Activated CD8-positive, alpha-beta memory T cell treated with anti-CD3 and anti-CD28 coated beads, Interleukin-2, amount 50 U/mL, for 1 hour (primary cell): ENCODE results near the gene YBX2.
"Not testable (repeated sequence)": the region's sequence is repeated elsewhere in the genome, so short reads cannot be mapped to it uniquely, and the experiment has no call there.

Experiments
- DNase-seq: peaks from one replicate; pipeline ENCODE4 v3.0.0-alpha.2; 2020; ENCODE audit errors: extremely low read depth

YBX2 gene

DNA sequence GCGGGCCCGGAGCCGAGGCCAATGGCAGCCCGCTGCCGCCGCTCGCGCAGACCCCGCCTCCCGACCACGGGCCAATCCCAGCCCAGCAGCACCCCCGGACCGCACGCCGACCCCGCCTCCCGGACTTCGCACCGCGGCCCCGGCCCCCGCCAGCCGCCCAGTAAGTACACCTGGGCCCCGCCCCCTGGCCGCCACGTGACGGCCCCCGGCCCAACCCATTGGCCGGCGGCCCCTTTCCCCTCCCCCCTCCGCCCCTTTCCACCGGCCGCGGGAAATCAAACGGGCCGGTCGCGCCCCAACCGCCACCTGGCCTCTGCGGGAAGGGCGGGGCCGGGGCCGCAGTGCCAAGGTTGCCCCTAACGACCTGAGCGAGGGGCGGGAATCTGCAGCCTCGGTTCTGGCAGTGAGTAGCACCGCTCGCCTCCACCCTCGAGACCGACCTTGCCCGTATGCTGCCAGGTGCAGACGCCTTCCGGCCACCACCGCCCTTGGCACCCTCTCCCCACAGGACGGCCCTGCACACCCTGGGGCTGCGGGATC is at the start of gene YBX2:
YBX2 (minus strand) TSS at position 26 of the 540 bp plus-strand sequence. CDS start 139 bp downstream, outside the sequence.
- DNase-seq: no peak

DNA sequence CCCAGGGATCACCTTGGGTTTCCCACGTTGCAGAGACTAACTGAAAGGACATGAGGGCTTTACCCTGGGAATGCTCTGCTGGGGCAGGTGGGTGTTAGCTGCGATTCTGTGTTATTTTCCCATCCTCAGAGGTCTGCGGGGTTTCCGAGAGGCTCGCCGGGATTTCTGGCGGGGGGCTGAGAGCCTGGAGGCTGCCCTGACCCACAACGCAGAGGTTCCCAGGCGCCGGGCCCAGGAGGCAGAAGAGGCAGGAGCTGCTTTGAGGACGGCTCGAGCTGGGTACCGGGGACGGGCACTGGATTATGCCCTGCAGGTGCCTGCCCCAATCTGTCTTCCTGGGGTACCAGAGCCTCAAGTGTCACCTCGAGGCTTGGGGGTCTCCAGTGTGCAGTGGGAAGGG is 48.8 kb upstream of the YBX2 start:
- no peak for DNase-seq

GRCh38 chr17:7341842-7342241 is 47.4 kb upstream of the YBX2 start:
- DNase-seq: no peak

- DNase-seq: no peak
Observed at GRCh38 chr17:7340179-7340578, 45.7 kb upstream of the YBX2 start.

GRCh38 chr17:7337600-7337999 is 43.2 kb upstream of the YBX2 start:
- DNase-seq: not testable (repeated sequence)

- no peak for DNase-seq
Observed at GRCh38 chr17:7336240-7337175, 42.1 kb upstream of the YBX2 start, which contains the start of gene ACAP1. Gene ACAP1 (plus strand): TSS chr17:7336529. CDS start chr17:7336735, 206 bp downstream.

DNA sequence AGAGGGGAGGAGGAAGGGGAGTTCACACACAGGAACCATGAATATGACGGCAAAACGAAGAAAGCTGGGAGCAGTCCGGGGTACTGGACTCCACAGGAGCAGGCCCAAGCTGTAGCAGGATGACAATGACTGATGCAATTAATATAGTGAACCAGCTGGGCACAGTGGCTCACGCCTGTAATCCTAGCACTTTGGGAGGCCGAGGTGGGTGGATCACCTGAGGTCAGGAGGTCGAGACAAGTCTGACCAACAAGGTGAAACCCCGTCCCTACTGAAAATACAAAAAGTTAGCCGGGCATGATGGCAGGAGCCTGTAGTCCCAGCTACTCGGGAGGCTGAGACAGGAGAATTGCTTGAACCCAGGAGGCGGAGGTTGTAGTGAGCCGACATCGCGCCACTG is 41.3 kb upstream of the YBX2 start:
- not testable (repeated sequence) for DNase-seq

DNA sequence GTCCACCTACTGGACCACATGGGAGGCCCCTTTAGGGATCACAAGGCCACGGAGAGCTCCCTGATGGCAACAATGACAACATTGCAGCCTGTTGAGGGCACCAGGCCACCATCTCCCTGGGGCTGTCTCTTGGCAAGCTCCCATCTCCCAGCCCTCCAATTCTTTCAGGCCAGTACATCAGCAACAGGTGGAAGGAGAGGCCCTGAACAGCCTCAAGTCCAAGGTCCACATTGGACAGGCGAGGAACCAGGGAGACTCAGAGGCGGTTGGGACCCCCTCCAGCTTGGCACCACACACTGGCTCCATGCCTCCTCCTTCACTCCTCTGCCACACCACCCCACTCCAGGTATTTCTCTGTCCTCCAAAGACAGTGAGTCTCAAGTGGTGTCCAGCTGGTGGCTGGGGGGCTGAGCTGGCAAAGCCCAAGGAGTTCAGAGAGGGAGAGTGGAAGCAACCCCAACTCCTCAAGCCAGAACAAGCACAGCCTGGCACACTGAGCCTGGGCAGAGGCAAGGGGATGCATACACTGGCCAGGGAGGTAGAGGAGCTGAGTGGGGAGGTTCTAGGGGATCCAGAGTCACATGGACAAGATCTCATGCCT is 40.6 kb upstream of the YBX2 start:
- DNase-seq: no peak

DNA sequence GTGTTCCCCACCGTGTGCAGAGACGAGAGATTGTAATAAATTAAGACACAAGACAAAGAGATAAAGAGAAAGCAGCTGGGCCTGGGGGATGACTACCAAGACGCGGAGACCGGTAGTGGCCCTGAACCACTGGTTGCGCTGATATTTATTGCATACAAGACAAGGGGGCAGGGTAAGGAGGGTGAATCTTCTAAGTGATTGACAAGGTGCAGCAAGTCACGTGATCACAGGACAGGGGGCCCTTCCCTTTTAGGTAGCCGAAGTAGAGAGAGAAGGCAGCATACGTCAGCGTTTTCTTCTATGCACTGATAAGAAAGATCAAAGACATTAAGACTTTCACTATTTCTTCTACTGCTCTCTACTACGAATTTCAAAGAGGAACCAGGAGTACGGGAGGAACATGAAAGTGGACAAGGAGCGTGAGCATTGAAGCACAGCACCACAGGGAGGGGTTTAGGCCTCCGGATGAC is 38.2 kb upstream of the YBX2 start:
- DNase-seq: not testable (repeated sequence)

DNA sequence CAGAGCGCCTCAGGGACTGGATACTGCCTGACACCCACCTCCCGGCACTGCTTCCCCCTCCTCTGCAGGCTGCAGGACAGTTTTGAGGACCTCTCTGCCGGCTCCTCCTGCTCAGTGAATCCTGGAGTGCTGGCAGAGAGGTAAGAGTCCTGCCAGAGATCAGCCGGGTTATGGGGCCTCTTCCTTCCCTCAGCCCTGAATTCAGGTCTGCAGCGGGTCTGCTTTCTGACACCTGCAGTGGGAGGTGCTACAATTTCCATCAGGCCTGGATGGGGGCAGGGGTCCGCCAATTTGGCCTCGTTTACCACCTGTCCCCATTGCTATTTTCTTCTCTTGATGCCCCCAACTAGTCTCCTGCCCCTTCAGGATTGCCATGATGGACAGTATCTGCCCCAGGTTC is 37.7 kb upstream of the YBX2 start:
- DNase-seq: no peak

- no peak for DNase-seq
Observed at GRCh38 chr17:7330638-7331015, 36.2 kb upstream of the YBX2 start.

GRCh38 chr17:7329997-7330637 is 35.7 kb upstream of the YBX2 start:
- no peak for DNase-seq

- peak; percentile 90 for DNase-seq
Observed at GRCh38 chr17:7329374-7329996, 35.0 kb upstream of the YBX2 start.

DNA sequence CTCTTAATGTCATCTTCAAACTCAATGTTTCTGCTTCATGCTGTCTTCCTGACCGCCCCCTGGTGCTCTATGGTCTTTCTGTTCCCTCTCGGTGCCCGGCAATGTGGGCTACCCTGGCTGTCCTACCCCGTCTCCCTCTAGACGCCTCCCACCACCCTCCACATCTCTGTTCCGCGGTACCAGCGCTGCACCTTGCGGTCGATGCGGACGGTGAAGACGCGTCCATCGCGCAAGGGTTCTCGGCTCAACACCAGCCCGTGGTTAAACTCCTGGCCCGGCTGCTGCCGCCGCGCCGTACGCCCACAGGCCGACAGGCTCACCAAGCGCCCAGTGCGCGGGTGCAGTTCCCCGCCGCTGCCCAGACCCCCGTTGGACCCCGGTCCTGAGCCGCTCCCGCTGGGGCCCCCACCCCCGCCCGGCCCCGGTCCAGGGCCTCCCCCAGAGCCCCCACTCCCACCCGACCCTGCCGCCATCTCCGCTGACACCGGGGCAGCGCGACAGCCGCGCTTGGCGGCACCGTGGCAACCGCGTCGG is 34.5 kb upstream of the YBX2 start, which contains the start of gene NEURL4:
NEURL4 (minus strand) TSS at position 496 of the 534 bp plus-strand sequence; CDS start at position 473, 23 bp downstream.
- no peak for DNase-seq

DNA sequence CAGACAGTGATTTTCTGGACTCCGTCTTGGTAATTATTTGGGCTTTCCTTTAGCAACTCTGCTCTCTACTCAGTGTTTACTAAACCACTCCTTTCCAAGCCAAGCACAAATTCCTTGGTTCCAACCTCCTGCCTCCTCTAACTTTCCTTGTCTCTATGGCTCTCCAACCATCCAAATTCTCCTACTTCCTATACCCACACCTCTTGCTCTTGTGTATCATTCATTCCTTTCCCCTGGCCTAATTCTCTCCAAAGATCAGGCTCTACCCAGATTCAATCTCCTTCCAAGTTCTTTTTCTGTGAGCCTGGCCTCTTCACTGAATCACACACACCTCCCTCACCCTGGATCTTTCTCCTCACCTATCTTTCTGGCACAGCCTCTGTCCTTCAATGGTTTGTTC is 33.6 kb upstream of the YBX2 start:
- DNase-seq: no peak

GRCh38 chr17:7327501-7327900 is 33.1 kb upstream of the YBX2 start:
- DNase-seq: no peak

DNA sequence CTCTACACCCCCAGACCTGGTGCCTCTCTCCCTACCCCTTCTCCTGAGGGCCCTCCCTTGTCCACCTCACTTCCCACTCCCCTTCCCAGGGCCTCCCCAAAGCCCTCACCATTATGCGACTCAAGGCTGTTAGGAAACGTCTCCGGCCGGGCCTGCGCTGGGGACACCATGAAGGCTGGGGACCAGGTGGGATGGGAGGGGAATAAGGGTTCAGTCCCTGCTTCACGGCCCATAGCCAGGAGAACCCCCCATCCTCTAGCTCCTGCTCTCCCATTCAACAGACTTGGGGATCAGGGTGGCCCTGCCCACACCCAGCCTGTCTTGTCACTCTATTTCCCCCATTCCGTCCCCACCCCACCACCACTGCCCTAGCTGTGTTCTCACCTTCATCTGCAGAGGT is 32.6 kb upstream of the YBX2 start:
- DNase-seq: no peak

DNA sequence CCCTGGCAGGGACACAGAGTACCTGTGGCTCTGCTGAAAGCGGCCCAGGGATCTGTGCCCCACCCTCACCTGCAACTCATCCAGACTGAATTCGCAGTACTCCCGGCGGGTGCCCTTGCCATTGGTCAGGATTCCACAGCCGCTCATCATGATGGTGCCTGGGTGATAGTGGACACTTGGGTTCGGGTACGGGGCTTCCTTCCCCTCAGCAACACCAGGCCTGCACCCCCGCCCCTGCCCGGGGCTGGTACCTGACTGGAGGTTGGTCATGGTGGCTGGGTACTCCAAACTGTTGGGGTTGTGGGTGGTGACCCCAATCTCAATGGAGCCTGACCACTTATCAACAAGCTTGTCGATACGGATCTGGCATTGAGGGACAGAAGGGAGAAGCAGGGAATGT is 31.7 kb upstream of the YBX2 start:
- no peak for DNase-seq

DNA sequence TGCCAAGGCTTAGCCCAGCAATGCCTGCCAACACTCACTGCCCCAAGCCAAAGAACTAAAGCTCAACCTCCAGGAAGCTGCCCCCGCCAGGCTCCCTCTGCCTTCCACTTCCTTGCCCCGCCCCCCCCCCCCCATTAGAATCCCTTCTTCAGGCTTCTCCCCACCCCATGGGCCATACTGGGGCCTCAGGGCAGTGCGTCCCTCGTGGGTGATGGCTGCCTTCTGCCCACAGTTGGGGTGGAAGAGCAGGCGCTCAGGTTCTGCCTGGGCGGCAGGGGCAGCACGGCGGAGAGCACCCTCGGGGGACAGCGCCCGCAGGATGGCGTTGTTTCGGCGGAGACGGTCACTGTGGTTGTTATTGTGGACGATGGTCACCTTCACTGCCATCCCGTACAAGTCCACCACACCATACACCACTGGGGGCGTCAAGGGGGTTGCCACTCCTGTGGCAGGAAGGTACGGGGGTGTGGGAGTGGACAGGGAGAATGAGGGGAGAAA is 30.6 kb upstream of the YBX2 start:
- DNase-seq: no peak

DNA sequence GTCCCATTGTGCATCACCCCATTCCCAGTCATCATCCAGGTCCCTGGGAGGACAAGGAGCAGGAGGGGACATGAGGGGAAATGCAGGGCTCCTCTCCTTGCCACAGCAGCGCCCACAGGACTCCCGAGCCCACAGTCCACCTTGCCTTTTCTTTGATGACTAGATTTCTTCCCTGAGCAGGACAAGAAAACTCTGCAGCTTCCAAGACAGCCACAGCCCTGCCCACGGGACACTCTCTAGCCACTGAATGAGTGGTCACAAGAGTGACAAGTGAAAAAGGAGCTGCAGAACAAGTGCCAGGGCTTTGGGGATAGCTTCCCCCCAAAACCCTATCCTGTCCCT is 30.0 kb upstream of the YBX2 start:
- no peak for DNase-seq

DNA sequence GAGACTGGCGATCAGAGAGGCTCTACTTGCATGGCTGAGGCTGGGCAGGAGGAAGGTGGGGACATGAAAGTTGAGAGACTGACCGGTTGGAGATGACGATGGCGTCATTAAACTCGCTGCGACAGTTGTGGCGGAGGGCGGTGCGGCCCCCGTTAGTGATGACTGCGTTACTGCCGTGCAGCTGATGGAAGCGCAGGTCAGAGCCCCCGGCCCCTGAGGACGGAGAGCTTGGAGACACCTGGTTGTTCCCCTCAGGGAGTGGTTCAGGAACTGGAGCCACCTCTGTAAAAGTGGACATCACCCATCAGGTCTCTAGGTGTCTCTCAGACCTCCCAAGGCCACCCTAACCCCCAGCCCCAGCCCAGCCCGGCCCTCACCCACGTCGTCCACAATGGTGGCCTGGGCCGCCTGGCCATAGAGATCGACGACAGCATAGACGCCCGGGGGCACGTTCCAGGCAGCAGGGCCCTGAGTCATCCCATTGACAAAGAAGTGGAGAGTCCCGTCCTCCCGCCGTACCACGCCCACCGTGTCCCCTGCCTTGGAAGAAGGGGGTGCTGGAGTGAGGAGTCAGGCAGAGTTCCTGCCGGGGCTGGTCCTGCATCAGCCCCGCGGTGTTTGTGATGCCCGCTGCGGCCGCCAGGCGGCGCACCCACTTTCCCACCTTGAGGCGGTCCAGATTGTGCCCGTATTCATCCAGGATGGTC is 29.4 kb upstream of the YBX2 start:
- no peak for DNase-seq
